Measurements from ENCODE around the gene TOX2. TPM values are rescaled to one million over a fixed set of nuclear protein-coding genes. Genes with fewer than 3 reads are reported as not detected.

The TOX2 gene, protein sequence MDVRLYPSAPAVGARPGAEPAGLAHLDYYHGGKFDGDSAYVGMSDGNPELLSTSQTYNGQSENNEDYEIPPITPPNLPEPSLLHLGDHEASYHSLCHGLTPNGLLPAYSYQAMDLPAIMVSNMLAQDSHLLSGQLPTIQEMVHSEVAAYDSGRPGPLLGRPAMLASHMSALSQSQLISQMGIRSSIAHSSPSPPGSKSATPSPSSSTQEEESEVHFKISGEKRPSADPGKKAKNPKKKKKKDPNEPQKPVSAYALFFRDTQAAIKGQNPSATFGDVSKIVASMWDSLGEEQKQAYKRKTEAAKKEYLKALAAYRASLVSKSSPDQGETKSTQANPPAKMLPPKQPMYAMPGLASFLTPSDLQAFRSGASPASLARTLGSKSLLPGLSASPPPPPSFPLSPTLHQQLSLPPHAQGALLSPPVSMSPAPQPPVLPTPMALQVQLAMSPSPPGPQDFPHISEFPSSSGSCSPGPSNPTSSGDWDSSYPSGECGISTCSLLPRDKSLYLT
- 1.7 and 2.0 TPM in 2 replicates for total RNA-seq (2021)
- long read RNA-seq, partial matches to known transcripts = 0 of 2 reads
- long read RNA-seq, other reads (novel, unspliced or antisense) = 2 of 2 reads

DNA sequence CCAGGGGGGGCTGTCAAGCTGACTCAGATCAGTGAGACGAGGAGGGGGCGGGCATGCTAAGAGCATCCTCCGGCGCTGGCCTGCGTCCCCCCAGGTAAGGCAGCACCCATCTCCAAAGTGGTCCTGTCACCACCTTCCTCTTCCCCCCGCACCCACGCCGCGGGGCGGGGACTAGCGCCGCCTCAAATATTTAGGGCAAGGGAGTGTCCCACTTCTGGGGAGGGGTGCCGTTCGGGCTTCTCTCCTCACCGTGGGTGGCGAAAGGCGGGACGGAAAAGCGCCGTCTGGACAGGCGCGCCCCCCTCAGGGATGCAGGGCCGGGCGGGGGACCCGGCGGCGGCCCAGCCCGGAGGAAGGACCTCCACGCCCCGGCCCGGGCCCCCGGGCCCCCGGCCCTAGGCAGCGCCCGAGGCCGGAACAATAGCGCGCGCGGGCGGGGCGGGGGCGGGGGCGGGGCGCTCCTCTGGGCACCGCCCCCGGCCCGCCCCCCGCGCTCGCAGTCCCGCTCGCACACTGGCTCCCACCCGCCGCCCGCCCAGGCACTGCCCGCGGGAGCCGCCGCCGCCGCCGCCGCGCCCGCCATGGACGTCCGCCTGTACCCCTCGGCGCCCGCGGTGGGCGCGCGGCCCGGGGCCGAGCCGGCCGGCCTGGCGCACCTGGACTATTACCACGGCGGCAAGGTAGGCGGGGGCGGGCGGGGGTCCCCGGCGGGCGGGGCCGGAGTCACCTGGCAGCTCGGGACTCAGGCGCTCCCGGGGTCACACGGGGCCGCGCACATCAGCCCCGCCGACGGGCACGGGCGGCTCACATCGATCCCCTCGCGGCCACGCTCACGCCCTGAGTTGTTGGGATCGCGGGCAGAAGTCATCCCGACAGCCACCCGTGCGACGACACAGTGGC lies at the start of gene TOX2:
Gene TOX2, plus strand, starts transcription at position 542 of the 900 bp plus-strand sequence. Its CDS starts 40 bp downstream, at position 582.
- H3K9me3 ChIP-seq (ENCODE audit: control insufficient read depth, low read depth, low read length) = no peaks in the 10 kb centered on the region
- peaks cover 3% of the 10 kb centered on the region for H4K20me1 ChIP-seq (ENCODE audit: control insufficient read depth, insufficient read depth, insufficient read length)
- H3K27me3 ChIP-seq (ENCODE audit: insufficient read depth, low read length) = peaks cover 18% of the 10 kb centered on the region; the same call in 1 of the 2 replicates
- H3K9me3 Mint-ChIP-seq = peaks cover 16% of the 10 kb centered on the region in 2 experiments; a peak in 4 of 5 replicates
- H2BK12ac ChIP-seq (ENCODE audit: insufficient read length, low read depth, low read length) = no peak within 1 kb of the TSS
- no peak within 1 kb of the TSS; a peak in 1 of 7 replicates for H3K27ac Mint-ChIP-seq
- H3K9ac ChIP-seq (ENCODE audit: extremely low read depth, insufficient read length, low read length) = no peak within 1 kb of the TSS
- no peak for TF ChIP-seq CTCF (conservative IDR thresholded peaks at IDR 0.05)
- no peak within 1 kb of the TSS for H3K23ac ChIP-seq (ENCODE audit: insufficient read length, low read depth, low read length)
- no peaks in the 10 kb centered on the region for H3K79me1 ChIP-seq (ENCODE audit: insufficient read depth, low read depth, low read length, poor library complexity, severe bottlenecking)
- H3K79me2 ChIP-seq (ENCODE audit: insufficient read depth, low read length) = no peaks in the 10 kb centered on the region
- no peak within 1 kb of the TSS for H4K91ac ChIP-seq (ENCODE audit: insufficient read length, low read depth, low read length)
- no peak within 1 kb of the TSS; the same call in 1 of the 2 replicates for H3K14ac ChIP-seq (ENCODE audit: insufficient read depth, low read length)
- no peak within 1 kb of the TSS for H3K27ac ChIP-seq (ENCODE audit: insufficient read length, low read depth, low read length)
- DNase-seq = peak; percentile 56
- no peak within 1 kb of the TSS for H3T11ph ChIP-seq (ENCODE audit: low read length)
- no peak within 1 kb of the TSS for H4K8ac ChIP-seq (replicated peaks; ENCODE audit: insufficient read length, low read depth, low read length)
- peaks cover 19% of the 10 kb centered on the region for H3K23me2 ChIP-seq (ENCODE audit: insufficient read length, low read depth, low read length, poor library complexity, severe bottlenecking)
- no peak within 1 kb of the TSS for H2BK5ac ChIP-seq (ENCODE audit: insufficient read length, low read length)
- no peak within 1 kb of the TSS for H2BK20ac ChIP-seq (ENCODE audit: low read depth, low read length, poor library complexity, severe bottlenecking)
- H2AK5ac ChIP-seq (ENCODE audit: insufficient read length, low read length) = no peak within 1 kb of the TSS
- H3K36me3 Mint-ChIP-seq (ENCODE audit: insufficient read depth in 1 of 3, low read depth in 3 of 3) = peaks cover 0 to 4% (median 0%) of the 10 kb centered on the region in 3 experiments; a peak in 3 of 7 replicates
- peaks cover 59% of the 10 kb centered on the region for H3K27me3 Mint-ChIP-seq (ENCODE audit: low read depth)
- no peak within 1 kb of the TSS for H2BK120ac ChIP-seq (ENCODE audit: low read depth, low read length, poor library complexity, severe bottlenecking)
- no peak within 1 kb of the TSS for H4K5ac ChIP-seq (ENCODE audit: insufficient read length, low read depth, low read length)
- no peak within 1 kb of the TSS for H2AFZ ChIP-seq (ENCODE audit: low read length)
- peaks cover 14 to 18% of the 10 kb centered on the region in 2 experiments for H3K4me1 Mint-ChIP-seq
- H2BK15ac ChIP-seq (ENCODE audit: low read depth, low read length) = no peak within 1 kb of the TSS; the same call in 1 of the 2 replicates
- no peak within 1 kb of the TSS for H3K18ac ChIP-seq (ENCODE audit: insufficient read length, low read depth, low read length)
- peak within 1 kb of the TSS; percentile 71 to 90 for H3K4me3 Mint-ChIP-seq
- peak within 1 kb of the TSS; percentile 86 for H3K4me2 ChIP-seq (ENCODE audit: insufficient read depth, insufficient read length, low read length)
- H3K4ac ChIP-seq (ENCODE audit: low read depth, low read length) = no peak within 1 kb of the TSS
- whole genome bisulfite sequencing (ENCODE audit: extremely low coverage, insufficient read length, low lambda C conversion rate) = no CpG with 5 or more reads among the region's 111 CpGs
- H3K4me1 ChIP-seq (ENCODE audit: insufficient read depth, low read length) = no peaks in the 10 kb centered on the region
- no peak within 1 kb of the TSS for H3K56ac ChIP-seq (ENCODE audit: insufficient read length, low read depth, low read length)
